Measurements from ENCODE around the gene CTAGE6.
"Not testable (repeated sequence)": the region's sequence is repeated elsewhere in the genome, so short reads cannot be mapped to it uniquely, and the experiment has no call there.

Gene CTAGE6

GRCh38 chr7:143714581-143715454 is 42.7 kb downstream of the CTAGE6 start:
- not testable (repeated sequence) for DNase-seq

GRCh38 chr7:143712381-143712780 is 45.1 kb downstream of the CTAGE6 start:
- not testable (repeated sequence) for DNase-seq

DNA sequence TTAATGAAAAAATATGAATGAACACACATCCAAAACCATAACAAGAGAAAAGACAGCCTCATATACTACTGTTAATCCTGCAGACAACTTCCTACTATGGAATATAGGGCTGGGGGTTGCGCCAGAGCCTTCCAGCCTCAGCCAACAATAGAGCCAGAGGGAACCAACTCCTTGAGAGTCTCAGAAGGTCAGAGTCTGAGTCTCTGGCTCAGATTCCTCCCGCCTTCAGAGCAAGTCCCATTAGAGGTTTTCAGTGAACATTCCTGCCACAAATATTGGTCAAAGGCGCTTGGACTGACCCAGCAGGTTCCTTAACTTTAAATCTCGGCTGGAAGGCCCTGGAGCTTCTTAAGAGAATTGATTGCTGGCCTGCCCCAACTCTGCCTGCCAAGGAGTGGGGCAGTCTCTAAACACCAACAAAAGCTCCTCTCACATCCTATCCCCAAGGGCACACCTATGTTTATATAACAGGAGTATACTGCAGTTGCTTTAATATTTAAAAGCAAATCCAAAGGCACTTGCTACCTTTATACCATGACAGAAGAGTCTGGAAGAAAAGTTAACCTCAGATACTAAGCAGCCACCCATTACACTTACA is 45.7 kb downstream of the CTAGE6 start:
- DNase-seq = not testable (repeated sequence)

DNA sequence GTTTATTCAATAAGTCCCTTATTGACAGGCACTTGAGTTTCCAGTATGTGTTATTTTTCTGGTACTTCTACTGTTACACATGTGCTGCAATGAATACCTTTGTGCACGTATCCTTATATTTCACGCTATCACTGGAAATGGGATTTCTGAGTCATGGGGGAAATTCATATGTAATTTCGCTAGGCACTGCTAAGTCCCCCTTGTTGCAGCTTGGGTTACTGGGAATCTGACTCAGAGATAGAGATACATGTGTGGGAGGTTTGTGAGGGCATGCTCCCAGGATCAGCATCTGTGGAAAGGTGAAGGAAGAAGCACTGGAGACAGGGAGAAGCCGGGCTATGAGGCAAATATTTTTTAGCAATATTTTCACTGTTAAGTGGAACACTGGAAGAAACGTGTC is 47.6 kb downstream of the CTAGE6 start:
- not testable (repeated sequence) for DNase-seq

Data from fibroblast of skin of right quadriceps (primary cell).